GM10266 (cell line): ENCODE data around the gene NLGN3.
A peak's percentile ranks its signal among the peaks of the same experiment; 100 is the strongest.

Experiments
- DNase-seq: peaks from one replicate; pipeline ENCODE4 v3.0.0; 2012; ENCODE audit errors: extremely low spot score
- TF ChIP-seq, protein P1 (sequence below): IDR thresholded peaks from 2 replicates; pipeline ENCODE4 v1.5.1; 2012; ENCODE audit warnings: mild to moderate bottlenecking, low read depth; ENCODE audit not compliant: control insufficient read depth, insufficient read depth; ENCODE audit errors: missing control alignments

The NLGN3 gene

GRCh38 chrX:71118032-71118984, 26.3 kb upstream of the NLGN3 start, which contains the start of gene MED12:
MED12 (plus strand) TSS chrX:71118596; CDS start chrX:71118755, 159 bp downstream.
- peak; percentile 75 for DNase-seq
- TF ChIP-seq, protein P1, sequence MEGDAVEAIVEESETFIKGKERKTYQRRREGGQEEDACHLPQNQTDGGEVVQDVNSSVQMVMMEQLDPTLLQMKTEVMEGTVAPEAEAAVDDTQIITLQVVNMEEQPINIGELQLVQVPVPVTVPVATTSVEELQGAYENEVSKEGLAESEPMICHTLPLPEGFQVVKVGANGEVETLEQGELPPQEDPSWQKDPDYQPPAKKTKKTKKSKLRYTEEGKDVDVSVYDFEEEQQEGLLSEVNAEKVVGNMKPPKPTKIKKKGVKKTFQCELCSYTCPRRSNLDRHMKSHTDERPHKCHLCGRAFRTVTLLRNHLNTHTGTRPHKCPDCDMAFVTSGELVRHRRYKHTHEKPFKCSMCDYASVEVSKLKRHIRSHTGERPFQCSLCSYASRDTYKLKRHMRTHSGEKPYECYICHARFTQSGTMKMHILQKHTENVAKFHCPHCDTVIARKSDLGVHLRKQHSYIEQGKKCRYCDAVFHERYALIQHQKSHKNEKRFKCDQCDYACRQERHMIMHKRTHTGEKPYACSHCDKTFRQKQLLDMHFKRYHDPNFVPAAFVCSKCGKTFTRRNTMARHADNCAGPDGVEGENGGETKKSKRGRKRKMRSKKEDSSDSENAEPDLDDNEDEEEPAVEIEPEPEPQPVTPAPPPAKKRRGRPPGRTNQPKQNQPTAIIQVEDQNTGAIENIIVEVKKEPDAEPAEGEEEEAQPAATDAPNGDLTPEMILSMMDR, result no peak

DNA sequence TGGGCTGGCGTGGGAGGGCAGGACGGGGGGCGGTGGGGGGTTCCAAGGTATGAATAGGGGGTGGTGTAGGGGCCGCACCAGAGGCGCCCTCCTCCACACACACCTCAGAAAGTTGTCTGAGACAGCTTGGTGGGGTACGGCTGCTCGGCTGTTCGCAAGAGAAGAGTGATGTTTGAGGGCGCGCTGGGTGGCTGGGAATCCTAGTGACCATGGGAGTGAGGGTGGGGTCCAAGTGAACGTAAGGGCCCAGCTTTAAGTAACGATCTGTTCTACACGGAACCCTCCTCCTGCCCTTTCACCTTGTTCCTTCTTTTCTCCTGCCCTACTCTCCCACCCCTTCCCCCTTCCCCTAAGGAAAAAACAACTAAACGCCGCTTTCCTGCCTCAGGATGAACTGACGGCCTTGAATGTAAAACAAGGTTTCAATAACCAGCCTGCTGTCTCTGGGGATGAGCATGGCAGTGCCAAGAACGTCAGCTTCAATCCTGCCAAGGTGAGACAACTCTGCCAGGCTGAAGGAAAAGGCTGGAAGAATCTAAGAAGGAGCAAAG, 25.6 kb upstream of the NLGN3 start:
- TF ChIP-seq, protein P1, result no peak
- no peak for DNase-seq

- DNase-seq, result no peak
- TF ChIP-seq, protein P1, result no peak
These were observed 16.3 kb upstream of the NLGN3 start for GRCh38 chrX:71128166-71128833.

DNA sequence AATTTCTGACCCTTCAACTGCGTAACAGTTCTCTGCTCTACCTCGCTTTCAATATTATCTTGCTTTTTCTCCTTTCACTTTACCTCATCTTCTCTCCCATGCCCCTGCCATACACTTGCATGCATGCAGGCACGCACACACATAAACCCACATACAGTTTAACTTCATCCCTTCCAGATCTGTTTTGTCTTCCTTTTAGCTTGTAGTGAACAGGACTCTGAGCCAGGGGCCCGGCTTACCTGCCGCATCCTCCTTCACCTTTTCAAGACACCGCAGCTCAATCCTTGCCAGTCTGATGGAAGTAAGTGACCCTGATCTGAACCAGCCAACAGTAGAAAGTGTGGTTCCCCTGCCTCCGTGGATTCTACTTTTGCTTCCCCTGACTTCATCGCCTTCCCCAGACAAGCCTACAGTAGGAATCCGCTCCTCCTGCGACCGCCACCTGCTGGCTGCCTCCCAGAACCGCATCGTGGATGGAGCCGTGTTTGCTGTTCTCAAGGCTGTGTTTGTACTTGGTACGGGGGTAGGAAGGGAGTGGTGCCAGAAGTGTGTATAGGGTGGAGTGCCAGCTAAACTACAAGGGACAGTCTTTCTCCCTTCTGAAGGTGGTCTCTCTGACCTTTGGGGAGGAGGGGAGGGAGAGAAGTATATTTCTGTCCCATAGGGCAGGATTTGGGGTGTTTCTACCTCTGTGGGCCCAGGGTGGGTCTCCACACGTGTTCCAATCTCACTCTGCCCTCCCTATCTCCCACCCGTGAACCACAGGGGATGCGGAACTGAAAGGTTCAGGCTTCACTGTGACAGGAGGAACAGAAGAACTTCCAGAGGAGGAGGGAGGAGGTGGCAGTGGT, 15.5 kb upstream of the NLGN3 start:
- peak; percentile 56 for DNase-seq
- TF ChIP-seq, protein P1, result peak; percentile 77

- TF ChIP-seq, protein P1, result no peak
- no peak for DNase-seq
These were observed 13.1 kb upstream of the NLGN3 start for GRCh38 chrX:71131510-71131909.

- DNase-seq, result no peak
These were observed 4.2 kb upstream of the NLGN3 start for GRCh38 chrX:71140440-71140839.

More at GRCh38 chrX:71140440-71140839, 4.2 kb upstream of the NLGN3 start:
- TF ChIP-seq, protein P1, result no peak
